ENCODE measurements around the gene SKIDA1.
A peak's percentile ranks its signal among the peaks of the same experiment; 100 is the strongest.

SKIDA1 gene

GRCh38 chr10:21517134-21518031, 8.1 kb downstream of the SKIDA1 start:
- intact Hi-C loops (cut with micrococcal nuclease) = no loop called here
- no peaks in the 10 kb centered on the region for H3K36me3 Mint-ChIP-seq (ENCODE audit: low read depth)
- H3K4me3 Mint-ChIP-seq = peak overlapping the region; percentile 76
- H3K4me1 Mint-ChIP-seq (ENCODE audit: low read depth) = peaks cover 42% of the 10 kb centered on the region
- no peak overlapping the region for H3K27ac Mint-ChIP-seq
- H3K9me3 Mint-ChIP-seq = no peaks in the 10 kb centered on the region
- H3K27me3 Mint-ChIP-seq = peaks cover 70% of the 10 kb centered on the region

GRCh38 chr10:21516242-21517131, 9.0 kb downstream of the SKIDA1 start:
- peaks cover 42% of the 10 kb centered on the region for H3K4me1 Mint-ChIP-seq (ENCODE audit: low read depth)
- no peaks in the 10 kb centered on the region for H3K36me3 Mint-ChIP-seq (ENCODE audit: low read depth)
- H3K27ac Mint-ChIP-seq = no peak overlapping the region
- H3K4me3 Mint-ChIP-seq = peak overlapping the region; percentile 76
- H3K9me3 Mint-ChIP-seq = no peaks in the 10 kb centered on the region
- H3K27me3 Mint-ChIP-seq = peaks cover 70% of the 10 kb centered on the region
- intact Hi-C loops (cut with micrococcal nuclease) = no loop called here

DNA sequence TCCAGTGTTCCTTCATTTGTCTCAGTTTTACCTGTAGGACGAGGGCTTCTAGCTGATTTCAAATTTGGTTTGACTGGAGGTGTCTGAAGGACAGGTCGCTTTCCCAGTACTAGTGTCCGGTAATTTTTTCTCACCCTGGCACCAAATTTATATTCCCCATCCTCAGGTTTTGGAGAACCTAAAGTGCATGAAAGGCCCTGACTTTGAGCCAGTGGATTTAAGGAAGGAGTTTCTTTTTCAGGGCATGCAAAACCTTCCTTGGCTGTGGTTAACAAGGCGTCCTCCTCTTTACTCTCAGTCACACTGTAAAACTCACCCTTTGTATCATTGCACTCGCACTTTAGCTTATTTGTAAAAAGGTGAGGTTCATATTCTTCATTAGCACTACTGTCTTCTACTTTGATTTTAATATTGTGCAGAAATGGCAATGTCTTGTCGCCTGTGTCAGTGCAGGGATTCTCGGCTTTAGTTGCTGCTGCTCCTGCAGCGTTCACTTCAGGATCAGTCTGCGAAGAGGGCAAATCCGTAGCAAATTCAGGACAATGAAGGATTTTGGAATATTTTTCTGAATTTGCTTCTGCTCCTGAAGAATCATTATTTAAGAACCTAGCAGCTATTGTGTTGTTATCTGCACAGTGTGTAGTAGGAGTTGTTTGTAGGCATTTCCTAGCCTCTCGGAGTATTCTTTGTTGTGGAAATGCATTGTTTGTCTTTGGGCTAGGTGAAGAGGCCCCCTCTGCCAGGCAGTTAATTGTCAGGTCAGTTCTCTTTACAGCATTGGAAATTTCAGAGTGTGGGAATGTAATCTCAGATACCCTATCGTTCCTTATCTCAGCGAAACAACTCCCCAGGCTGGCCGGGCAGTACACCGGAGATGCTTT, 9.9 kb downstream of the SKIDA1 start:
- Mint-ChIP-seq H3K9me3 (no peaks in the 10 kb centered on the region), H3K27me3 (peaks cover 71% of the 10 kb centered on the region), H3K4me3 (peak overlapping the region; percentile 76), H3K27ac (no peak overlapping the region), H3K4me1 (ENCODE audit: low read depth) (peaks cover 42% of the 10 kb centered on the region), H3K36me3 (ENCODE audit: low read depth) (no peaks in the 10 kb centered on the region)
- intact Hi-C loops (cut with micrococcal nuclease) = no loop called here

- Mint-ChIP-seq H3K9me3 (no peaks in the 10 kb centered on the region), H3K27me3 (peaks cover 68% of the 10 kb centered on the region), H3K4me3 (no peak overlapping the region), H3K27ac (no peak overlapping the region), H3K36me3 (ENCODE audit: low read depth) (no peaks in the 10 kb centered on the region), H3K4me1 (ENCODE audit: low read depth) (peaks cover 39% of the 10 kb centered on the region)
- intact Hi-C loops (cut with micrococcal nuclease) = no loop called here
These were observed 10.6 kb downstream of the SKIDA1 start for GRCh38 chr10:21514818-21515351.

DNA sequence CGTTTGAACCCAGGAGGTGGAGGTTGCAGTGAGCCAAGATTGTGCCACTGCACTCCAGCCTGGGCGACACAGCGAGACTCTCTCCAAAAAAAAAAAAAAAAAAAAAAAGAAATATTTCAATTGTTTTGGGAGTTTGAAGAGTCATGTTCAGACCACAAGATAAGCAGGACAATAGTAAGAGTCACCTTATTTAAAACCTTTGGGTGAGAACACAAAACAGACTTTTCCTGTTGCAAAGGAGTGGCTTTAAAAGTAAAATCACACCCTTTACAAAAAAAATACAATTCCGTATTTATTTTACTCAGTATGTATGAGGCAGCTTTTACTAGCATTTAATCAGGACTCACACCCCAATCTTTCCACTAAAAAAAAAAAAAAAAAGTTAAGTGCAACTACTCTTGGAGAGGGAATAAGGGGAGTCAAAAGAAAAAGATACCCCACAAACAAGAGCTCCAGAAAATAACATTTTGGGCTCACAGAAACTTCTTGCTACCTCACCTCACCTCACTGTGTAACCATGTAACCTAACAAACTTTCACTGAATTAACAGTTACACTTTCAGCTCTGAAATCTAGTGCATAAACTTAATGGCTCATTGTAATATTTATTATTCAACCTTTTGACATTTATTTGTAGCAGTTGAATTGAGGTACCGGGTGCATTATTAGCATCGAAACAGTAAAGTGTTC, 11.2 kb downstream of the SKIDA1 start:
- H3K4me1 Mint-ChIP-seq (ENCODE audit: low read depth) = peaks cover 33% of the 10 kb centered on the region
- intact Hi-C loops (cut with micrococcal nuclease) = no loop called here
- H3K27me3 Mint-ChIP-seq = peaks cover 66% of the 10 kb centered on the region
- H3K4me3 Mint-ChIP-seq = no peak overlapping the region
- H3K9me3 Mint-ChIP-seq = no peaks in the 10 kb centered on the region
- no peaks in the 10 kb centered on the region for H3K36me3 Mint-ChIP-seq (ENCODE audit: low read depth)
- H3K27ac Mint-ChIP-seq = no peak overlapping the region

GRCh38 chr10:21513405-21513788, 12.1 kb downstream of the SKIDA1 start:
- Mint-ChIP-seq H3K4me3 (no peak overlapping the region), H3K4me1 (ENCODE audit: low read depth) (peaks cover 24% of the 10 kb centered on the region), H3K9me3 (no peaks in the 10 kb centered on the region), H3K27me3 (peaks cover 65% of the 10 kb centered on the region), H3K36me3 (ENCODE audit: low read depth) (no peaks in the 10 kb centered on the region), H3K27ac (no peak overlapping the region)
- intact Hi-C loops (cut with micrococcal nuclease) = no loop called here

GRCh38 chr10:21512573-21513404, 12.7 kb downstream of the SKIDA1 start:
- intact Hi-C loops (cut with micrococcal nuclease) = no loop called here
- H3K4me3 Mint-ChIP-seq = no peak overlapping the region
- H3K4me1 Mint-ChIP-seq (ENCODE audit: low read depth) = peaks cover 18% of the 10 kb centered on the region
- no peaks in the 10 kb centered on the region for H3K36me3 Mint-ChIP-seq (ENCODE audit: low read depth)
- H3K27ac Mint-ChIP-seq = no peak overlapping the region
- H3K9me3 Mint-ChIP-seq = no peaks in the 10 kb centered on the region
- H3K27me3 Mint-ChIP-seq = peaks cover 64% of the 10 kb centered on the region

GRCh38 chr10:21511946-21512572, 13.4 kb downstream of the SKIDA1 start:
- Mint-ChIP-seq H3K4me3 (no peak overlapping the region), H3K4me1 (ENCODE audit: low read depth) (peaks cover 11% of the 10 kb centered on the region), H3K9me3 (no peaks in the 10 kb centered on the region), H3K27ac (no peak overlapping the region), H3K27me3 (peaks cover 63% of the 10 kb centered on the region), H3K36me3 (ENCODE audit: low read depth) (no peaks in the 10 kb centered on the region)
- intact Hi-C loops (cut with micrococcal nuclease) = no loop called here

GRCh38 chr10:21511095-21511570, 14.3 kb downstream of the SKIDA1 start:
- intact Hi-C loops (cut with micrococcal nuclease) = no loop called here
- no peaks in the 10 kb centered on the region for H3K36me3 Mint-ChIP-seq (ENCODE audit: low read depth)
- H3K9me3 Mint-ChIP-seq = no peaks in the 10 kb centered on the region
- H3K4me3 Mint-ChIP-seq = no peak overlapping the region
- peaks cover 6% of the 10 kb centered on the region for H3K4me1 Mint-ChIP-seq (ENCODE audit: low read depth)
- H3K27me3 Mint-ChIP-seq = peaks cover 62% of the 10 kb centered on the region
- H3K27ac Mint-ChIP-seq = no peak overlapping the region

DNA sequence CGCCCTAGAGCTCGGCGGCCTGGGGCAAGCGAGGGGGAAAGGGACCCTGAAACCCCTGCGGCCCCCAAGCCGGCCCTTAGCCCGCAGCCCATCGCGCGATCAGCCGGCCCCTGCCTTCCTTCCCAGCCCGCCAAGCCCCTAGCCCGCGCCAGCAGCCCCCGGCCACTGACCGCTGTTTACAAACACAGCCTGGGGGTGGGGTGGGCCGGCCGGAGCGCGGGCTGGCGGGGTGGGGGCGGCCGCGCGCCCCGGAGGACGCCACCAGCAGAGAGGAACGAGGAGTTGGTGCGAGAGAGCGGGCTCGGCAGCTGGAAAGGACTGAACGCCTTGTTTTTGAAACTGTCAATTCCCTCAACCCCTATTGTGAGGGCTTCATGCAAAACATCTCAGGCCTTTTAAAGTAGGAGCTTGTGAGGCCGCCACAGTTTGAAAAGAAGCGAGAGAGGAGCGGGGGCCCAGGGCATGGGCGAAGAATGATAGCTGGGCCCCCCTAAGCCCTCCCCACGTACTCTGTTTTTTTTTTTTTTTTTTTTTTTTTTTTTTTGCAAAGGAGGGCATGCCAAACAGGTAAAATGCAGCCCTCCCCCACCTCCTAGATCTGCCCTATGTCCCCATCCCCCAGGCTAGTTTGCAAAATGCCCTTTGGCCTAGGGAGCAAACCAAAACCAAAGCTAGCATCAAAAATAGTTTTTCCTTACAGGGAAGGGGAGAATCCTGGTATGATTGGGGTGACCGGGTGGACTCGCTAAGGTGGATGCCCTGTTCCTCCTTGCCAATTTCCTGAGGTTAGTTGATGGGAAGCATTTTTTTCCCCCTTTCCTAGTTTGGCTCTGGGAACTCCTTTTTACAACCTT, 15.0 kb downstream of the SKIDA1 start:
- H3K27me3 Mint-ChIP-seq = peaks cover 61% of the 10 kb centered on the region
- intact Hi-C loops (cut with micrococcal nuclease) = no loop called here
- H3K27ac Mint-ChIP-seq = no peak overlapping the region
- H3K4me1 Mint-ChIP-seq (ENCODE audit: low read depth) = no peaks in the 10 kb centered on the region
- peak overlapping the region; percentile 40 for H3K4me3 Mint-ChIP-seq
- no peaks in the 10 kb centered on the region for H3K36me3 Mint-ChIP-seq (ENCODE audit: low read depth)
- no peaks in the 10 kb centered on the region for H3K9me3 Mint-ChIP-seq
